Embryonic facial prominence (tissue), 1 donor: ENCODE results near the gene DAZAP2.

Source experiments
- DNase-seq: peaks from one replicate; pipeline ENCODE4 v3.0.0-alpha.2; 2016; ENCODE audit errors: extremely low spot score

DAZAP2 gene

GRCh38 chr12:51238510-51239334, at the start of gene DAZAP2:
DAZAP2 (plus strand) TSS chr12:51238826; CDS start chr12:51238908, 82 bp downstream.
- DNase-seq = peak; percentile 88

GRCh38 chr12:51189790-51190355, 48.8 kb upstream of the DAZAP2 start:
- no peak for DNase-seq

GRCh38 chr12:51190820-51191219, 47.8 kb upstream of the DAZAP2 start:
- no peak for DNase-seq

GRCh38 chr12:51191516-51192283, 46.9 kb upstream of the DAZAP2 start:
- DNase-seq = no peak

- DNase-seq = no peak
These were observed 46.3 kb upstream of the DAZAP2 start for GRCh38 chr12:51192284-51192671.

- DNase-seq = no peak
These were observed 42.8 kb upstream of the DAZAP2 start for GRCh38 chr12:51195841-51196240.

GRCh38 chr12:51196547-51196946, 42.1 kb upstream of the DAZAP2 start:
- no peak for DNase-seq

GRCh38 chr12:51197736-51198567, 40.7 kb upstream of the DAZAP2 start:
- DNase-seq = no peak

GRCh38 chr12:51198568-51199365, 39.9 kb upstream of the DAZAP2 start:
- DNase-seq = no peak

GRCh38 chr12:51199366-51199945, 39.2 kb upstream of the DAZAP2 start:
- no peak for DNase-seq

- no peak for DNase-seq
These were observed 38.5 kb upstream of the DAZAP2 start for GRCh38 chr12:51200156-51200555.

GRCh38 chr12:51200806-51201205, 37.8 kb upstream of the DAZAP2 start:
- no peak for DNase-seq

GRCh38 chr12:51202718-51203117, 35.9 kb upstream of the DAZAP2 start:
- DNase-seq = no peak

GRCh38 chr12:51205350-51205749, 33.3 kb upstream of the DAZAP2 start:
- DNase-seq = no peak

GRCh38 chr12:51208016-51208660, 30.5 kb upstream of the DAZAP2 start:
- DNase-seq = no peak

- no peak for DNase-seq
These were observed 29.4 kb upstream of the DAZAP2 start for GRCh38 chr12:51209259-51209658.

- DNase-seq = no peak
These were observed 27.8 kb upstream of the DAZAP2 start for GRCh38 chr12:51210690-51211395.

- no peak for DNase-seq
These were observed 23.7 kb upstream of the DAZAP2 start for GRCh38 chr12:51214895-51215294.

GRCh38 chr12:51216642-51217041, 22.0 kb upstream of the DAZAP2 start:
- DNase-seq = no peak
